Measurements from ENCODE around the gene GALK1.
A peak's percentile ranks its signal among the peaks of the same experiment; 100 is the strongest.
"Not testable (repeated sequence)": the region's sequence is repeated elsewhere in the genome, so short reads cannot be mapped to it uniquely, and the experiment has no call there.

GALK1 gene

DNA sequence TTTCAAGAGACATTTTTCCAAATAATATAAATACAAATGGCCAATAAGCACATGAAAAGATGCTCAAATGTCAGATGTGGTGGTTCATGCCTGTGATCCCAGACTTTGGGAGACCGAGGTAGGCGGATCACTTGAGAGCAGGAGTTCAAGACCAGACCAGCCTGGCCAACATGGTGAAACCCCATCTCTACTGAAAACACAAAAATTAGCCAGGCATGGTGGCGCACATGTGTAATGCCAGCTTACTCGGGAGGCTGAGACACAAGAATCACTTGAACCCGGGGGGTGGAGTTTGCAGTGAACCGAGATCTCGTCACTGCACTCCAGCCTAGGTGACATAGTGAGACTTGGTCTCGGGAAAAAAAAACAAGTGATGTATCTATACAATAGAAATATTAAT lies 2.9 kb upstream of the GALK1 start:
- FAIRE-seq = no peak
- DNase-seq (ENCODE audit: insufficient read length, low spot score) = no peak

- no peak for FAIRE-seq
Measured at GRCh38 chr17:75765981-75766380, 989 bp upstream of the GALK1 start.

GRCh38 chr17:75764417-75764710 lies 628 bp downstream of the GALK1 start:
- DNase-seq (ENCODE audit: insufficient read length, low spot score) (no peak), FAIRE-seq (no peak)

More at GRCh38 chr17:75765981-75766380, 989 bp upstream of the GALK1 start:
- DNase-seq (ENCODE audit: insufficient read length, low spot score) = no peak

- no peak for DNase-seq (ENCODE audit: insufficient read length, low spot score)
- no peak for FAIRE-seq
Measured at GRCh38 chr17:75763613-75764416, 1.2 kb downstream of the GALK1 start.

DNA sequence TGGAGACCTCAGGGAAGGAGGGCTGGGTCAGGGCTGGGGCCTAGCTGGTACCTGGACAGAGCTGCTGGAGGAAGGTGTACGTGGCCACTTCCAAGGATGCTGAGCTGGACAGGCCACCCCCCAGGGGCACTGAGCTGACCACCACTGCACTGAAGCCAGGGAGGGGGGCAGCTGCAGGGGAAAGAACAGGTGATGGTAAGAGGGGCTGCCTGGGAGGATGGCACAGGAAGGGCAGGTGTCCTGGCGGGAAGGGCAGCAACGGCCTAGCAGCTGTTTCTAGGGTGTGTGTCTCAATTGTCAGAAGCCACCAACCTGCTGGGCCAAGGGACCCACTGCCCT lies 1.8 kb downstream of the GALK1 start:
- FAIRE-seq = no peak
- no peak for DNase-seq (ENCODE audit: insufficient read length, low spot score)

DNA sequence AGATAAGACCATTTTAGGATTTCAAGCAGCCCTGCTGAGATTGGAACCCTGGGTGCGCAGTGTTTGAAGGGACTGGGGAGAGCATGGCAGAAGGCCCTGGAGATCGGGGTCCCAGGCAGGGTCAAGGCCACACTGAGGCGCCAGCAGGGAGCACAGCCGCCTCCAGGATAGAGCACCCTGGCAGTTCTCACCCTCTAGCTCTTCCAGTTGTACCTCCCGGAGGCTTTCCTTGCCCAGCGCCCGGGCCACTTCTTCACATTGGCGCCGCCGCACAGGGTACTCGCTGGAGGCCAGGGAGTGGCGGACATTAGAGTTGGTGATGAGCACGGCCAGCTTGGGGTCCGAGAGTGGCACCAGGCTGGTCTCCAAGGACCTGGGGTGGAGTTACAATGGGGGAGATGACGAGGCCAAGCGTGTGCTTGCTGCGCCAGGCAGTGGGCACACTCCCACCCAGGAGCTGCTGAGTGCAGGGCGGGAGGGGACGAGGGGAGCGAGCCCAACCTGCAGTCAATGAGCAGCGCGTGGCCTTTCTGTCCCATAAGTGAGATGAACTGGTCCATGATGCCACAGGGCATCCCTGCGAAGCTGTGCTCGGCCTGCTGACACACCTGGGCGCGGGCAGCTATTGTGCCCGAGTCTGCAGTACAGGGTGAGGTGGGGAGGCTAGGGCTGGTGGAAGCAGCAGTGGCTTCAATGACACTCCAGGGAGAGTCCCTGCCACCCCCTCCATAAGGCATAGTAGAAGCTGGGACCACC lies 2.3 kb downstream of the GALK1 start:
- no peak for FAIRE-seq
- no peak for DNase-seq (ENCODE audit: insufficient read length, low spot score)

GRCh38 chr17:75759978-75760640 lies 4.9 kb downstream of the GALK1 start:
- FAIRE-seq; DNase-seq (ENCODE audit: insufficient read length, low spot score): not testable (repeated sequence)

- DNase-seq (ENCODE audit: insufficient read length, low spot score) (no peak), FAIRE-seq (no peak)
Measured at GRCh38 chr17:75759457-75759856, 5.5 kb downstream of the GALK1 start.

GRCh38 chr17:75758131-75758905 lies 6.7 kb downstream of the GALK1 start:
- FAIRE-seq = no peak
- no peak for DNase-seq (ENCODE audit: insufficient read length, low spot score)

- no peak for FAIRE-seq
- no peak for DNase-seq (ENCODE audit: insufficient read length, low spot score)
Measured at GRCh38 chr17:75757086-75757681, 7.8 kb downstream of the GALK1 start.

DNA sequence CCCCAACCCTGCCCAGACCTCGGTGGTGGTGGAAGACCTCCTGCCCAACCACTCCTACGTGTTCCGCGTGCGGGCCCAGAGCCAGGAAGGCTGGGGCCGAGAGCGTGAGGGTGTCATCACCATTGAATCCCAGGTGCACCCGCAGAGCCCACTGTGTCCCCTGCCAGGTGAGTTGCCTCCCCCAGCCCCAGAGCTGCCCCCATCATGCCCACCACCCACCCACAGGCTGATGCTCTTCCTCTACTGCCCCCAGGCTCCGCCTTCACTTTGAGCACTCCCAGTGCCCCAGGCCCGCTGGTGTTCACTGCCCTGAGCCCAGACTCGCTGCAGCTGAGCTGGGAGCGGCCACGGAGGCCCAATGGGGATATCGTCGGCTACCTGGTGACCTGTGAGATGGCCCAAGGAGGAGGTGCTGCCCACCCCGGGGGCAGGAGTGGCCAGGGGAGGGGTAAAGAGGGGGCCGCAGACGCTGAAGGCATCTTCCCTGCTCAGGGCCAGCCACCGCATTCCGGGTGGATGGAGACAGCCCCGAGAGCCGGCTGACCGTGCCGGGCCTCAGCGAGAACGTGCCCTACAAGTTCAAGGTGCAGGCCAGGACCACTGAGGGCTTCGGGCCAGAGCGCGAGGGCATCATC lies 8.4 kb downstream of the GALK1 start:
- no peak for FAIRE-seq

GRCh38 chr17:75755990-75756389 lies 9.0 kb downstream of the GALK1 start:
- FAIRE-seq (no peak), DNase-seq (ENCODE audit: insufficient read length, low spot score) (no peak)

More for the DNA sequence above, 8.4 kb downstream of the GALK1 start:
- DNase-seq (ENCODE audit: insufficient read length, low spot score) = no peak

GRCh38 chr17:75755205-75755901 lies 9.6 kb downstream of the GALK1 start:
- FAIRE-seq = no peak
- DNase-seq (ENCODE audit: insufficient read length, low spot score) = no peak

- FAIRE-seq = no peak
- no peak for DNase-seq (ENCODE audit: insufficient read length, low spot score)
Measured at GRCh38 chr17:75754378-75755204, 10.4 kb downstream of the GALK1 start.

GRCh38 chr17:75753514-75754377 lies 11.2 kb downstream of the GALK1 start:
- FAIRE-seq (peak; percentile 91), DNase-seq (ENCODE audit: insufficient read length, low spot score) (peak; percentile 92)

- FAIRE-seq = peak; percentile 4
Measured at GRCh38 chr17:75752802-75753513, 12.0 kb downstream of the GALK1 start.

GRCh38 chr17:75752405-75752709 lies 12.6 kb downstream of the GALK1 start:
- FAIRE-seq = no peak
- DNase-seq (ENCODE audit: insufficient read length, low spot score) = no peak

More at GRCh38 chr17:75752802-75753513, 12.0 kb downstream of the GALK1 start:
- no peak for DNase-seq (ENCODE audit: insufficient read length, low spot score)

Data from GM19239 (cell line).